ENCODE measurements around the gene ACTN4.

DNA sequence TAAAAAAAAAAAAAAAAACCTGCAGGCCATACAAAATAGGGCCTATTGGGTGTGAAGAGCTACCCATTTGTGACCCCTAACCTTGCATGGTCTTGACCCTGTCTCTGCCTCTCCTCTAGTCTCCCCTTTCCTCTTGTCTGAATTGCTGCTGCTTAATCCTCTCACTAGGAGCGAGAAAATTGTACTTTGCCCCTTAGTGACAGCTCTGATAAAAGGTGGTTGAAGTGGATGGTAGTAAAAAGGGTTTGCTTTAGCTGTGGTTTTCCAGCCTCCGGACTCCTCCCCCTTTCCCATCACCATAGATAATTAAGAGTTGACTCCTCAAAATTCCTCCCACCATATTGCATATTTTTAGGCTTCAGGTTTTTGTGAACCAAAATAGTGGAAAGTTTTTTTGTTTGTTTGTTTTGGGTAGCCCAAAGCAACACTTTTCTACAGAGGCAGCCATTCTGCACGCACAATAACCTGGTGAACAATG lies 23.5 kb downstream of the ACTN4 start:
- TF ChIP-seq, protein P1, sequence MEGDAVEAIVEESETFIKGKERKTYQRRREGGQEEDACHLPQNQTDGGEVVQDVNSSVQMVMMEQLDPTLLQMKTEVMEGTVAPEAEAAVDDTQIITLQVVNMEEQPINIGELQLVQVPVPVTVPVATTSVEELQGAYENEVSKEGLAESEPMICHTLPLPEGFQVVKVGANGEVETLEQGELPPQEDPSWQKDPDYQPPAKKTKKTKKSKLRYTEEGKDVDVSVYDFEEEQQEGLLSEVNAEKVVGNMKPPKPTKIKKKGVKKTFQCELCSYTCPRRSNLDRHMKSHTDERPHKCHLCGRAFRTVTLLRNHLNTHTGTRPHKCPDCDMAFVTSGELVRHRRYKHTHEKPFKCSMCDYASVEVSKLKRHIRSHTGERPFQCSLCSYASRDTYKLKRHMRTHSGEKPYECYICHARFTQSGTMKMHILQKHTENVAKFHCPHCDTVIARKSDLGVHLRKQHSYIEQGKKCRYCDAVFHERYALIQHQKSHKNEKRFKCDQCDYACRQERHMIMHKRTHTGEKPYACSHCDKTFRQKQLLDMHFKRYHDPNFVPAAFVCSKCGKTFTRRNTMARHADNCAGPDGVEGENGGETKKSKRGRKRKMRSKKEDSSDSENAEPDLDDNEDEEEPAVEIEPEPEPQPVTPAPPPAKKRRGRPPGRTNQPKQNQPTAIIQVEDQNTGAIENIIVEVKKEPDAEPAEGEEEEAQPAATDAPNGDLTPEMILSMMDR (conservative IDR thresholded peaks at IDR 0.05) = no peak
- no peak for TF ChIP-seq ZFX (IDR thresholded peaks at IDR 0.05)

Data from C4-2B (cell line).